Prostate gland (tissue), 2 donors: Measurements from ENCODE around the gene UBAC1. TPM values are rescaled to one million over a fixed set of nuclear protein-coding genes. Genes with fewer than 3 reads are reported as not detected.
"Not testable (repeated sequence)": the region's sequence is repeated elsewhere in the genome, so short reads cannot be mapped to it uniquely, and the experiment has no call there.

Experiments
- DNase-seq: peaks from one replicate; pipeline ENCODE4 v3.0.0-alpha.2; 2019; ENCODE audit warnings: low spot score
- H3K27ac ChIP-seq, 2 donors: fragments of 200-600 bp; sonication (generic); 2 replicates each; pipeline ENCODE4 v1.5.1; 2017 to 2019
- H3K27me3 ChIP-seq: fragments of 200-600 bp; sonication (generic); replicated peaks from 2 replicates; pipeline ENCODE4 v1.5.1; 2019; ENCODE audit not compliant: insufficient read depth
- H3K36me3 ChIP-seq, 2 donors: fragments of 200-600 bp; sonication (generic); 1 replicate in 1 of 2; 2 replicates in 1 of 2; pipeline versions ENCODE4 v1.5.1 to v1.8.1; 2017 to 2019
- H3K4me1 ChIP-seq: fragments of 200-600 bp; sonication (generic); replicated peaks from 2 replicates; pipeline ENCODE4 v1.5.1; 2019
- H3K4me3 ChIP-seq, 2 donors: fragments of 200-600 bp; sonication (generic); 2 replicates each; pipeline ENCODE4 v1.5.1; 2017 to 2019
- H3K9me3 ChIP-seq: fragments of 200-600 bp; sonication (generic); 2 replicates; pipeline ENCODE4 v1.5.1; 2017
- CTCF ChIP-seq, 4 experiments: fragments of 200-600 bp in 2 of 4; fragments of 450-650 bp in 2 of 4; sonication (generic) in 2 of 4; IDR thresholded peaks; 1 replicate in 3 of 4; 2 replicates in 1 of 4; pipeline ENCODE4 v1.5.1; 2016 to 2019; ENCODE audit warnings: antibody characterized with exemption in 4 of 4, mild to moderate bottlenecking in 2 of 4, moderate library complexity in 2 of 4
- POLR2A ChIP-seq: fragments of 450-650 bp; IDR thresholded peaks from one replicate; pipeline ENCODE4 v1.6.1; 2016; ENCODE audit warnings: antibody characterized with exemption, mild to moderate bottlenecking
- POLR2AphosphoS5 ChIP-seq: sonication (generic); formaldehyde crosslinking; IDR thresholded peaks from one replicate; pipeline ENCODE4 v1.6.1; 2017; ENCODE audit warnings: antibody characterized with exemption
- WGBS: methylation state at CpG from one replicate; pipeline ENCODE4 v1.1.5; 2018; 5-methylcytosine and 5-hydroxymethylcytosine counted together
- intact Hi-C: fragments of 100-400 bp; cut with DNase I; formaldehyde crosslinking; loops from one replicate; pipeline ENCODE4 v1.14.2; 2022
- total RNA-seq, 2 donors: library from RNA; depleted of rRNA; stranded (reverse); fragments of >200 nt; gene quantifications; one replicate each; pipeline ENCODE4 v1.1.0, GENCODE V29; 2016

The UBAC1 gene
- total RNA-seq, 2 donors from 2014 or later = 53.7 to 59.1 TPM

- no peak for TF ChIP-seq POLR2A
- no peak for TF ChIP-seq POLR2AphosphoS5
- TF ChIP-seq CTCF (IDR thresholded peaks at IDR 0.05) = no peak
- H3K27me3 ChIP-seq = no peaks in the 10 kb centered on the region
- peak overlapping the region; percentile 53 to 62 for H3K27ac ChIP-seq
- WGBS = 86% methylated on average over 10 of the region's 11 CpGs
- peaks cover 9 to 19% of the 10 kb centered on the region in 2 donors for H3K36me3 ChIP-seq
- no peak overlapping the region for H3K4me3 ChIP-seq
- intact Hi-C loops = no loop called here
- H3K4me1 ChIP-seq = peaks cover 16% of the 10 kb centered on the region
- no peak for DNase-seq
- H3K9me3 ChIP-seq = no peaks in the 10 kb centered on the region
These were observed 12.7 kb downstream of the UBAC1 start for GRCh38 chr9:135948446-135948845.

GRCh38 chr9:135947582-135947981, 13.6 kb downstream of the UBAC1 start:
- Histone ChIP-seq H3K27ac (no peak overlapping the region), H3K36me3 (peaks cover 9 to 19% of the 10 kb centered on the region in 2 donors)

GRCh38 chr9:135947105-135947504, 14.1 kb downstream of the UBAC1 start:
- DNase-seq, H3K27me3 ChIP-seq, intact Hi-C loops, H3K9me3 ChIP-seq, H3K27ac ChIP-seq, H3K4me1 ChIP-seq, H3K4me3 ChIP-seq: not testable (repeated sequence)
- peaks cover 9 to 19% of the 10 kb centered on the region in 2 donors for H3K36me3 ChIP-seq
- 95% methylated on average over 19 of the region's 19 CpGs for WGBS

More at GRCh38 chr9:135947582-135947981, 13.6 kb downstream of the UBAC1 start:
- intact Hi-C loops = no loop called here
- WGBS = 93% methylated on average over 18 of the region's 18 CpGs
- Histone ChIP-seq H3K9me3 (no peaks in the 10 kb centered on the region), H3K4me1 (peaks cover 11% of the 10 kb centered on the region), H3K27me3 (no peaks in the 10 kb centered on the region), H3K4me3 (no peak overlapping the region)
- no peak for DNase-seq
- TF ChIP-seq POLR2A (no peak), POLR2AphosphoS5 (no peak), CTCF (IDR thresholded peaks at IDR 0.05) (no peak)

GRCh38 chr9:135946392-135946994, 14.7 kb downstream of the UBAC1 start:
- Histone ChIP-seq H3K36me3 (peaks cover 9 to 19% of the 10 kb centered on the region in 2 donors), H3K4me3 (no peak overlapping the region), H3K9me3 (no peaks in the 10 kb centered on the region), H3K4me1 (peaks cover 7% of the 10 kb centered on the region), H3K27ac (no peak overlapping the region), H3K27me3 (no peaks in the 10 kb centered on the region)
- no peak for TF ChIP-seq POLR2AphosphoS5
- TF ChIP-seq POLR2A = no peak
- no peak for TF ChIP-seq CTCF (IDR thresholded peaks at IDR 0.05)
- 97% methylated on average over 9 of the region's 14 CpGs for WGBS
- intact Hi-C loops = no loop called here
- DNase-seq = no peak

- DNase-seq = no peak
- H3K36me3 ChIP-seq = peaks cover 9 to 19% of the 10 kb centered on the region in 2 donors
- H3K4me1 ChIP-seq = peaks cover 2% of the 10 kb centered on the region
These were observed 15.2 kb downstream of the UBAC1 start for GRCh38 chr9:135945969-135946368.

More at GRCh38 chr9:135945969-135946368, 15.2 kb downstream of the UBAC1 start:
- no peak for TF ChIP-seq CTCF (IDR thresholded peaks at IDR 0.05)
- TF ChIP-seq POLR2A = no peak
- TF ChIP-seq POLR2AphosphoS5 = no peak
- Histone ChIP-seq H3K27ac (no peak overlapping the region), H3K9me3 (no peaks in the 10 kb centered on the region), H3K27me3 (no peaks in the 10 kb centered on the region), H3K4me3 (no peak overlapping the region)
- WGBS = 91% methylated on average over 18 of the region's 18 CpGs
- intact Hi-C loops = no loop called here
